Measurements from ENCODE around the gene NPTX1. TPM values are rescaled to one million over a fixed set of nuclear protein-coding genes. Genes with fewer than 3 reads are reported as not detected.

Gene NPTX1
- total and polyA plus RNA-seq, 2 of the 13 experiments (the other 11 are each of a cell fraction or from before 2014, with no cell fraction given), result 0.01 TPM; not detected in 1

DNA sequence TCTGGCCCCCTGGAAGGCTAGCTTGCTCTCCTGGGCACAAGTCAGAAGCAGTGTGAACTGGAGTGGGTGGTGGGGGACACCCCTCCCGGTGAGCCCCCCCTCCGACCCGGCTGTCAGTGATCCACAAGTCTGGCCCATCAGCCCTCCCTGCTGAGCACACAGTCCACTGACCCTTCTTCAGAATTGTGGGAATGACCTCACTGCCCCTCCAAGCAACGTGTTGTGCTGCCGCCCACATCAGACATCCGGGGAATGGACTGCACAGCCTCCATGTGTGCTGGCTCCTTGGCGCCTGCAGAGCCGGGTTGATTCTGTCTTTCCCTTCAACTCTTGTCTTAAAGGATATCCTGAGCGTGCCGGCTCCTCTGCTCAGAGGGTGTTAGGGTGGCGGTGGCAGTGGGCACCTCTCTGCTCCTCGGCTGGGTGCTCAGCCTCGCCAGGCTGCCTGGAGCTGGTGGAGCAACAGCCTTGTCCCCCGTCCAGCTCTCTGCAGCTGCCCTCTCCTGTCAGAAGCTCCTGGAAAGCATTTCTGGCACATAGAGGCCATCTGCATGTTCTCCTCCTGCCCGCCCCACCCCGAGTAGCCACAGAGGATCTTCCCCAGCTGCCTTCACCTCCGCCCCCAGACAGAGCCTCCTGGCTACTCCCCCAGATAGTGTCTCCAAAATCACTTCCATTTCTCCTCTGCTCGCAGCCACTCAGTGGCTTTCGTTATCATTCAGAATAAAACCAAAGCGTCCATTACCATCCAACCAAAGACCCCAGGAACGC, 19.8 kb downstream of the NPTX1 start:
- 57% methylated on average over 14 of the region's 21 CpGs for WGBS (ENCODE audit: low lambda C conversion rate)
- no peak for ATAC-seq
- TF ChIP-seq, protein P1, sequence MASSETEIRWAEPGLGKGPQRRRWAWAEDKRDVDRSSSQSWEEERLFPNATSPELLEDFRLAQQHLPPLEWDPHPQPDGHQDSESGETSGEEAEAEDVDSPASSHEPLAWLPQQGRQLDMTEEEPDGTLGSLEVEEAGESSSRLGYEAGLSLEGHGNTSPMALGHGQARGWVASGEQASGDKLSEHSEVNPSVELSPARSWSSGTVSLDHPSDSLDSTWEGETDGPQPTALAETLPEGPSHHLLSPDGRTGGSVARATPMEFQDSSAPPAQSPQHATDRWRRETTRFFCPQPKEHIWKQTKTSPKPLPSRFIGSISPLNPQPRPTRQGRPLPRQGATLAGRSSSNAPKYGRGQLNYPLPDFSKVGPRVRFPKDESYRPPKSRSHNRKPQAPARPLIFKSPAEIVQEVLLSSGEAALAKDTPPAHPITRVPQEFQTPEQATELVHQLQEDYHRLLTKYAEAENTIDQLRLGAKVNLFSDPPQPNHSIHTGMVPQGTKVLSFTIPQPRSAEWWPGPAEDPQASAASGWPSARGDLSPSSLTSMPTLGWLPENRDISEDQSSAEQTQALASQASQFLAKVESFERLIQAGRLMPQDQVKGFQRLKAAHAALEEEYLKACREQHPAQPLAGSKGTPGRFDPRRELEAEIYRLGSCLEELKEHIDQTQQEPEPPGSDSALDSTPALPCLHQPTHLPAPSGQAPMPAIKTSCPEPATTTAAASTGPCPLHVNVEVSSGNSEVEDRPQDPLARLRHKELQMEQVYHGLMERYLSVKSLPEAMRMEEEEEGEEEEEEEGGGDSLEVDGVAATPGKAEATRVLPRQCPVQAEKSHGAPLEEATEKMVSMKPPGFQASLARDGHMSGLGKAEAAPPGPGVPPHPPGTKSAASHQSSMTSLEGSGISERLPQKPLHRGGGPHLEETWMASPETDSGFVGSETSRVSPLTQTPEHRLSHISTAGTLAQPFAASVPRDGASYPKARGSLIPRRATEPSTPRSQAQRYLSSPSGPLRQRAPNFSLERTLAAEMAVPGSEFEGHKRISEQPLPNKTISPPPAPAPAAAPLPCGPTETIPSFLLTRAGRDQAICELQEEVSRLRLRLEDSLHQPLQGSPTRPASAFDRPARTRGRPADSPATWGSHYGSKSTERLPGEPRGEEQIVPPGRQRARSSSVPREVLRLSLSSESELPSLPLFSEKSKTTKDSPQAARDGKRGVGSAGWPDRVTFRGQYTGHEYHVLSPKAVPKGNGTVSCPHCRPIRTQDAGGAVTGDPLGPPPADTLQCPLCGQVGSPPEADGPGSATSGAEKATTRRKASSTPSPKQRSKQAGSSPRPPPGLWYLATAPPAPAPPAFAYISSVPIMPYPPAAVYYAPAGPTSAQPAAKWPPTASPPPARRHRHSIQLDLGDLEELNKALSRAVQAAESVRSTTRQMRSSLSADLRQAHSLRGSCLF (CRISPR knock-in tag; IDR thresholded peaks at IDR 0.05; ENCODE audit: borderline replicate concordance), result no peak
- TF ChIP-seq, protein P2, sequence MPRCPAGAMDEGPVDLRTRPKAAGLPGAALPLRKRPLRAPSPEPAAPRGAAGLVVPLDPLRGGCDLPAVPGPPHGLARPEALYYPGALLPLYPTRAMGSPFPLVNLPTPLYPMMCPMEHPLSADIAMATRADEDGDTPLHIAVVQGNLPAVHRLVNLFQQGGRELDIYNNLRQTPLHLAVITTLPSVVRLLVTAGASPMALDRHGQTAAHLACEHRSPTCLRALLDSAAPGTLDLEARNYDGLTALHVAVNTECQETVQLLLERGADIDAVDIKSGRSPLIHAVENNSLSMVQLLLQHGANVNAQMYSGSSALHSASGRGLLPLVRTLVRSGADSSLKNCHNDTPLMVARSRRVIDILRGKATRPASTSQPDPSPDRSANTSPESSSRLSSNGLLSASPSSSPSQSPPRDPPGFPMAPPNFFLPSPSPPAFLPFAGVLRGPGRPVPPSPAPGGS (CRISPR knock-in tag; IDR thresholded peaks at IDR 0.05), result no peak
- no peak for TF ChIP-seq KDM5B (CRISPR knock-in tag; IDR thresholded peaks at IDR 0.05; ENCODE audit: borderline replicate concordance)
- TF ChIP-seq BORCS8-MEF2B (CRISPR knock-in tag; IDR thresholded peaks at IDR 0.05), result no peak
- no peak for TF ChIP-seq USF2 (IDR thresholded peaks at IDR 0.05; ENCODE audit: low read depth, low read length)
- no peak for TF ChIP-seq USF2 (CRISPR knock-in tag; IDR thresholded peaks at IDR 0.05; ENCODE audit: borderline replicate concordance)
- no peak for TF ChIP-seq PCBP2 (optimal IDR thresholded peaks at IDR 0.05; ENCODE audit: low read depth, low read length, poor library complexity, severe bottlenecking)
- no peak for TF ChIP-seq SCMH1 (CRISPR knock-in tag; IDR thresholded peaks at IDR 0.05; ENCODE audit: borderline replicate concordance)
- no peak for TF ChIP-seq PHF21A (CRISPR knock-in tag; IDR thresholded peaks at IDR 0.05)

More for the DNA sequence above, 19.8 kb downstream of the NPTX1 start:
- Histone ChIP-seq H3K36me3 (replicated peaks in 1 of 2; ENCODE audit: control insufficient read depth in 1 of 2, insufficient read depth in 2 of 2, low read length in 2 of 2) (no peaks in the 10 kb centered on the region), H2AFZ (ENCODE audit: low read length) (no peak overlapping the region), H3K4me3 (replicated peaks in 1 of 3; ENCODE audit: insufficient read depth in 1 of 3, low read depth in 2 of 3, low read length in 3 of 3) (peak overlapping the region in 1 of 3 experiments; percentile 86; a peak in 1 of 6 replicates), H3K4me1 (ENCODE audit: insufficient read depth, low read length) (peaks cover 32% of the 10 kb centered on the region), H3K27me3 (ENCODE audit: control insufficient read depth in 1 of 2, insufficient read depth in 2 of 2, low read length in 2 of 2) (peaks cover 9 to 57% of the 10 kb centered on the region in 2 experiments; a peak in 4 of 5 replicates), H3K27ac (ENCODE audit: extremely low read length, insufficient read depth, low read length) (no peak overlapping the region), H3K9me3 (ENCODE audit: low read length) (no peaks in the 10 kb centered on the region), H3K9ac (ENCODE audit: insufficient read depth, low read depth, low read length) (peak overlapping the region; percentile 18; the same call in 1 of the 2 replicates), H4K20me1 (ENCODE audit: insufficient read depth, low read length) (no peaks in the 10 kb centered on the region), H3K4me2 (ENCODE audit: low read depth, low read length) (peak overlapping the region; percentile 100), H3K79me2 (ENCODE audit: insufficient read depth, low read length) (no peaks in the 10 kb centered on the region)
- intact Hi-C loops (cut with micrococcal nuclease; ENCODE audit: unreplicated experiment) (no loop called here), in situ Hi-C loops (cut with HindIII; ENCODE audit: extremely low pct_ligation_motif_present, low pct_unique_long_range_greater_than_20kb) (no loop called here)
- no peak for FAIRE-seq
- CTCF ChIA-PET (ENCODE audit: low intra/inter-chr PET ratio, low total read pairs), result no interaction called here
- no peak for DNase-seq (ENCODE audit: low spot score)
- BruUV-seq (replicated peaks), result no TSS peak
- POLR2A ChIA-PET, result interaction anchor here (1.3 to 3.1 kb wide), 4 partner anchors 8 to 172 kb away, joined by 4 to 35 read pairs (median 20); partner anchors contain the start of gene RPTOR
